HG02981 (cell line): ENCODE results near the gene CACNA1A.

Experiments used
- ATAC-seq: cut with Tn5 transposase; IDR thresholded peaks from one replicate; pipeline ENCODE4 v1.9.1; 2021; ENCODE audit warnings: mild to moderate bottlenecking, moderate library complexity; ENCODE audit not compliant: unreplicated experiment

The CACNA1A gene

DNA sequence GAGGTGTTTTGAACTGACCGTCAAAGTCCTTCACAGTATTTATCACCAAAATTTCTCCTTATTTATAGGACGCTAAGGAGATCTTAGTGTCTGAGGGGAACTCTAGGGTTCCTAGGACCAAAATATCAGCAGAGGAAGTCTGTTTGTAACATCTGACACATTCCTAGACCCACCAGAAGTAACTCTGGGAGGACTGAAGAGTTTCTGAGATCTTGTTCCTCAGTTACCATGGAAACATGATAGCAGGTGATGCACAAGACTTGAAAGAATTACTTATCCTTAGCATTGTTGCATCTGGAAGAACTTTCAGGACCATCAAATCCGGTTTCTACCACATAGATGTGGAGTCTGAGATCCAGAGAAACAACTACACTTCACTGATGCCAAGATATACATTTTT is 191.5 kb downstream of the CACNA1A start:
- ATAC-seq = no peak

- ATAC-seq = no peak
These were observed 192.4 kb downstream of the CACNA1A start for GRCh38 chr19:13313875-13314274.

DNA sequence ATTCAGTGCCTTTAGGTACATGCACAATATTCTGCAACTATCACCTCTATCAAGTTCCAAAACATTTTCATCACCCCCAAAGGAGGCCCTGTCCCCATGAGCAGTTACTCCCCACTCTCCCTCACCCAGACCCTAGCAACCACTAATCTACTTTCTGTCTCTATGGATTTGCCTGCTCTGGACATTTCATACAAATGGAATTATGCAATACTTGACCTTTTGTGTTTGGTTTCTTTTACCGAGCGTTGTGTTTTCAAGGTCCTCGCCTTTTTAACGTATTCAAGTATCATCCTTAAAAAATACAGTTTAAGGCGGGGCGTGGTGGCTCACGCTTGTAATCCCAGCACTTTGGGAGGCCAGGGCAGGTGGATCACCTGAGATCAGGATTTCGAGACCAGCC is 196.4 kb downstream of the CACNA1A start:
- ATAC-seq = no peak

DNA sequence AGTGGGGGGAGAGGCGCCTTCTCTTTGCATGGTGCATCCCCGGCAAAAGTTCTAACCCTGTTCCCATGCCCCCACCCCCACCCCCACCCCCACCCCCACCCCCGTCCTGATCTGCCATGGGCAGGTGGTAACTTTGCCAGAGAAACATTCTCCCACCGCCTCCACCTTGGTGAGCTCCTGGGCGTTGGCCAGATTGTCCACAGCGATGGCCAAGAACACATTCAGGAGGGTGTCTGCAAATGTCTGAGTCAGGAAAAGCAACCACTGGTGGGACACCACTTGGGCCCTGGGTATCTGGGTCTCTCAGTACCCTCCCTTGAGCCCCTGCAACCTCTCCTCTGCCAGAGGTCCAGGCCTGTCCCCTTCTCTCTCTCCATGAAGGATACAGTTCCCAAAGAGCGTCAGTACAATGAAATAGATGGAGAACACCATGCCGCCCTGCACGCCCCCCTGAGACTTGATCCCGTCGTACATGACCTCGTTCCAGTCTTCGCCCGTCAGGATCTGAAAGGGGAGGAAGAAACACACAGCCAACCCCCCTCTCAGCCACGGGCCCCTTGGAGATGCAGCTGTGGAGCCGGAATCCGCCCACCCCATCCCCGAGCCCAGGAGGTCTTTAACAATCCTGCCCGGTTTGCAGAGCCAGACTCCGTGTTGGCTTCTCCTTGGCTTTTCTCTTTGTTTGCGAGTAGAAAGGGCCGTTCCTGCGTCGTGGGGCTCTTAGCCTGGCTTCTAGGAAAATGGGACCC is 202.7 kb downstream of the CACNA1A start:
- ATAC-seq = no peak

GRCh38 chr19:13302526-13303270 is 203.6 kb downstream of the CACNA1A start:
- ATAC-seq = no peak

DNA sequence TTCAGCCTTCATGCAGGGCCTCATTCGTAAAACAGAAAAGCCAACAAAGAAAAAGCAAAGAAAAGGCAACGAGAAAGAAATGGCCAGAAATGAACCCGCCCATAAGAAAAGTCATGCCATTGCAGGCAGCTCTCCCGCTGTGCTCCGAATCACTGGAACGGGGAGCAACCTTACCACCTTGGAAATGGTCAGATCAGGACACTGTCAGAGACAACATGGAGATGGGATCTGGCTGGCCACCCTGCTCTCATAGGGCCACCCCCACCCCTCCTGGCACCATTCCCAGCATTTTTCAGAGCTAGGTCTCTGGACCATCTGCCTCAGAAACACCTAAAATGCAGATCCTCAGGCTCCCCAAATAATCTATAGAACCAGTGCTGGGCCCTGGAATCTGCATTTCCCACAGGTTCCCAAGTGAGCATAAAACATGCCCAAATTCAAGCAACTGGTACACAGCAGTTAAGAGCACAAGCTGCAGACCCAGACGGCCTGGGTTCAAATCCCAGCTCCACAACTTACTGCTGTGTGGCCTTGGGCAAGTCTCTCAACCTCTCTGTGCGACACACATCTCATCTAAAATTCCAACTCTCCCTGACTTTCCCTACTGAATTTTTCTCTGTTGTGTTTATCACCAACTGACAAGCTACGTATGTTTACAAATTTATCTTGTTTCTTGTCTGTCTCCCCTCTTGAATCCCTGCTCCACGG is 204.5 kb downstream of the CACNA1A start:
- no peak for ATAC-seq

DNA sequence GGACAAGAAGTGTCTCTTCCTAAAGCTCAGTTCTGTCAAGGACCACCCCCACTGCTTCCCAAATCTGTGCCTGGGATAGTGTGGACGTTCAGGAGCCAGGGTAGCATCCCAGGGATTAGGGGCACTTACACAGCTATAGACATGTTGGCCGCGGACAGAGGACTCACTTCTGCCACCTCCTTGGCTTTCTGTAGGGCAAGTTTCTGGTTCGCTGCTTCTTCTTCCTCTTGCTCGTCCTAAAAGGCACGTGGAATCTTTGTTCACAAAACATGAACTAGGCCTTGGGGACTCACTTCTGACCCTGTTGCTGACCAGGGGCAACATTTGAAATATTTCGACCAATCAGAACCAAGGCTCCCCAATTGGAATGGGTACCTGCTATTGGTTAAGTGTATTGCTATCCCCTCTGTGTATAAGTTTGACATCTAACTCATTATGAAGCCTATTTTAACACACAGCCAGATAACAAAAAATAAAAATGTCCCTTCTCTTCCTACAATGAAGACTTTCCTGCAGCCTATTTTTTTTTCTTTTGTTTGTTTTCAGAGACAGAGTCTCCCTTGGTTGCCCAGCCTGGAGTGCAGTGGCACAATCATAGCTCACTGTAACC is 205.8 kb downstream of the CACNA1A start:
- ATAC-seq = no peak

DNA sequence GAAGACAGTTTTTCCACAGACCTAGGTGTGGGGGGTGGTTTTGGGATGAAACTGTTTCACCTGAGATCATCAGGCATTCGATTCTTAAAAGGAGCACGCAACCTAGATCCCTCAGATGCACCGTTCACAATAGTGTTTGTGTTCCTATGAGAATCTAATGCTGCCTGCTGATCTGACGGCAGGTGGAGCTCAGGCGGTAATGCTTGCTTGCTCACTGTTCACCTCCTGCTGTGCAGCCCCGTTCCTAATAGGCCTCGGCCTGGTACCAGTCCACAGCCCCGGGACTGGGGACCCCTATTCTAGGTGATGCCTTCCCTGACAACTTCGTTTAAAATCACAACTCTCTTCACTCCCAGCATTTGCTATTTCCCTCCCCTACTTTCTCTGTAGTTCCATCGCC is 206.4 kb downstream of the CACNA1A start:
- ATAC-seq = no peak

DNA sequence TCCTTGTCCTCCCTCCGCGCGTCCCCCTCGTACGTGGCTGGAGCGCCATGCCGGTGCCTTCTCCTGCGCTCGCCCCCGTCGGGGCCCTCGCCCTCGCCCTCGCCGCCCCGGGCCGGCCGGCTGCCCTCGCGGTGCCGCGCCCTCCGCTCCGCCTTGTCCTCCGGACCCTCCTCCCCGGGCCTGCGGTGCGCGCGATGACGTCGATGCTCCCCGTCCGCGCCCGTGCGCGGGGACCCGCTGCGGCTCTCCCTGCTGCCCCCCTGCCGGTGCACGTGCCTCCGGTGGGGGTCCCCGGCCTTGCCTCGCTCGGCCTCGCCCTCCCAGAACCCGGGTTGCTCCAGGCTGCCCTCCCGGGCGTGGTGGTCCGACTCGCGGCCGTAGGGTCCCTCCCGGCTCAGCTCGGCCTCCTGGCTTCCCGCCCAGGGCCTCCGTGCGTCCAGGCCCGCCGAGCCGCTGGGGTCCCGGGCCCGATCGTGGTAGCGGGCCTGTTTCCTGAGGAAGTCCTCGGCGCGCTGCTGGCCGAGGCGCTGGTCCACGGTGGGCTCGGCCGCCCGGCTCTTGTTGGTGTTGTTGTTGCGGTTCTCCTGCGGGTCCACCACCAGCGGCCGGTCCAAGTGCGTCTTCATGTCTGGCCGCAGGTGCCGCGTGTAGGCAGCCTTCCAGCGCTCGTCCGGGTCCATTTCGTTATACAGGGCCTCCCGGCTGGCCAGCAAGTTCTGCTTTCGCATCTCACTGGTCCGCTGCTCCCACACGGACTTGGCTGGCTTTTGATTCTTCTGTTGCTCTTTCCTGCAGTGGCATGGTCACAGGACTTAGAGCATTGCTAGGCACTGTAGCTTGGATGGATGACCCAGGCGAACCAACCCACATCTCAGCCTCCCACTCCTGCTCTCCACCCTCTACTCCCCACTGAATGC is 207.5 kb downstream of the CACNA1A start:
- no peak for ATAC-seq

DNA sequence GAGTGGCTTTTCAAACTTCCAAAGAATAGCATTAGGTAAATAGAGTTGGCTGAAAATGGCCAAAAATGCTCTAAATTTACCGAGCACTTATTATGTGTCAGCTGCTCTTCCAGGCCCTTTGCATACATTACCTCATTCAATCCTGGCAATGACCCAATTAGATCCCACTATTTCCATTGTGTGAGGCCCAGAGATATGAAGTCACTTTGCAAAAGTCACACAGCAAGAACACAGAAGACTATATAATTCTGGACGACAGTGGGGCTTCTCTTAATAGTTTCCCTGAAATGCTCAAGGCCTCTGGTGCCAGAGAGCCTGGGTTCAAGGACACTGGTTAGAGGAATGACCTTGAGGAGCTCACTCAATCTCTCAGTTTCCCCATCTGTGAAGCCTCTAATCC is 209.3 kb downstream of the CACNA1A start:
- no peak for ATAC-seq

DNA sequence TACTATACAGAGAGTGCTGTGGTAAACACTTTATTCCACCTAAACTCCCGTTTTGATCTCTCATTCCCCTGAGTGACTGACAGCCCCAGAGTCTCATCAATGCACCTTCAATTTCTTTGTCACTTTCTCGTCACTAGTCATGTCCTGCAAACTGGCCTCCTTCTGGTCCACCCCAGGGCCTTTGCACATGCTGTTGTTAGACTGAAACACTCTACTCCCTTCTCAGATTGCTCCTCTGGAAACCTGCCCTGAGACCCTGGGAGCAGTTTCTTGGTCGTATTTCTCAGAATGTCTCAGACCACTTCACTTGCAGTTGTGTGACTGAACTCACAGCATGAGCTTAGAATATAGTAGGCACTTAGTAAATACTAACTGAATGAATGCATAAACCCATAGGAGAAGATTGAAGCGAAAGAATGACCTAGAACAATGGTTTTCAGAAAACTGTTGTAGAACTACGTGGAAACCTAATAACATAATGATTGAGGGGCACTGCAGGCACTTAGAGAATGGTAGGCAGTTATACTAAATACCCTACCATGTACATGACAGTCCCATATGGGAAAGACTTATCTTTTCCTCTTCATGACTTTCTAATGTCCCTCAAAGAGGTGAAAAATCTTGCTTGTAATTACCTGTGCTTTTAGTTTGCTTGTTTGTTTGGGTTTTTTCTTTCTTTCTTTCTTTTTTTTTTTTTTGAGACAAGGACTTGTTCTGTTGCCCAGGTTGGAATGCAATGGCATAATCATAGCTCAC is 211.3 kb downstream of the CACNA1A start:
- ATAC-seq = no peak

GRCh38 chr19:13291913-13292312 is 214.4 kb downstream of the CACNA1A start:
- ATAC-seq = no peak

- ATAC-seq = no peak
These were observed 215.5 kb downstream of the CACNA1A start for GRCh38 chr19:13290741-13291140.

DNA sequence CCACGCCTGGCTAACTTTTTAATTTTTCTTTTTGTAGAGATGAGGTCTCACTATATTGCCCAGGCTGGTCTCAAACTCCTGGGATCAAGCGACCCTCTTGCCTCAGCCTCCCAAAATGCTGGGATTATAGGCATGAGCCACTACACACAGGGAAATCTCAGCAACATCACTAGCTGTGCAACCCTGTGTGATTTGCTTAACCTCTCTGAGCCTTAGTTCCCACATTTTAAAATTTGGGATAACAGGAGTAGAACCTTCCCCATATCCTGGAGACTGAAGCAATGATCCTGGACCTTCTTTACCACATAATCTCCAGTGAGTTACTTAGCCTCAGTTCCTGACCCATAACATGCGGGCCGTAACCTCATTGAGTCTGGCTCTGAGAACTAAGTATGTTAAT is 217.0 kb downstream of the CACNA1A start:
- ATAC-seq = no peak

DNA sequence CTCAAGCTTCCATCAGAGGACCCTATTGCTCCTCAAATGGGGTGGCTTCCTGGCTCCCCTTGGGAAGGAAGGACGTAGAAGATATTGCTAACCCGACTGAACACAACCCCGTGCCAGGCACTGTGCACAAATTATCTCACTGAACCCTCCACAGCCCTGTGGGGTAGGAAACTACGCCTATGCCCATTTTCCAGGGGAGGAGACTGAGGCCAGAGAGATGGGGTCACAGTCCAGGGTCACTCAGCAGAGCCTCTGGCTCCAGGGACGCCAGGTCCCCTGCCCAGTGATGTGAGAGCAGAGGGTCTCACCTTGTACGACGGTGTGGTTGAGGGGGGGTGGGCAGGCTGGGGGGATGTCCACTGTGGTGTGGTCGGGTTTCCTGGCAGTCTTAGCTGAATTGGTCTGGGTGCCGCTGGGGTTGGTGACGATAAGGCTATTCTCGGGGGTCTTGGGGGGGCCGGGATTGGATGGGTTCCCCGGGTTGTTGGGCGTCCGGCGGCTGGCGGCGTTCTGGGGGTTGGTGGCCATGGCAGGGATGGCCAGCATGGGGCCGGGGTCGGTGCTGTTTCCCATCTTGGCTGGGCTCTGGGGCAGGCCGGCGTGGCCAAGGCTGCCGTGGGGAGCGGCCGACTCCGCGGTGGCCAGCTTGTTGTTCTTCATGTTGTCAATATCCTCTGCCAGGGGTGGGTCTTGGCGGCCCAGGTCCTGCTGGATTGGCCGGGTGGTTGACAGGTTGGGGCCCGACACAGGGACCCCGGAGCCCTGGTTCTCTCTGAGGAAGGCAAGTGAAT is 219.9 kb downstream of the CACNA1A start:
- no peak for ATAC-seq

DNA sequence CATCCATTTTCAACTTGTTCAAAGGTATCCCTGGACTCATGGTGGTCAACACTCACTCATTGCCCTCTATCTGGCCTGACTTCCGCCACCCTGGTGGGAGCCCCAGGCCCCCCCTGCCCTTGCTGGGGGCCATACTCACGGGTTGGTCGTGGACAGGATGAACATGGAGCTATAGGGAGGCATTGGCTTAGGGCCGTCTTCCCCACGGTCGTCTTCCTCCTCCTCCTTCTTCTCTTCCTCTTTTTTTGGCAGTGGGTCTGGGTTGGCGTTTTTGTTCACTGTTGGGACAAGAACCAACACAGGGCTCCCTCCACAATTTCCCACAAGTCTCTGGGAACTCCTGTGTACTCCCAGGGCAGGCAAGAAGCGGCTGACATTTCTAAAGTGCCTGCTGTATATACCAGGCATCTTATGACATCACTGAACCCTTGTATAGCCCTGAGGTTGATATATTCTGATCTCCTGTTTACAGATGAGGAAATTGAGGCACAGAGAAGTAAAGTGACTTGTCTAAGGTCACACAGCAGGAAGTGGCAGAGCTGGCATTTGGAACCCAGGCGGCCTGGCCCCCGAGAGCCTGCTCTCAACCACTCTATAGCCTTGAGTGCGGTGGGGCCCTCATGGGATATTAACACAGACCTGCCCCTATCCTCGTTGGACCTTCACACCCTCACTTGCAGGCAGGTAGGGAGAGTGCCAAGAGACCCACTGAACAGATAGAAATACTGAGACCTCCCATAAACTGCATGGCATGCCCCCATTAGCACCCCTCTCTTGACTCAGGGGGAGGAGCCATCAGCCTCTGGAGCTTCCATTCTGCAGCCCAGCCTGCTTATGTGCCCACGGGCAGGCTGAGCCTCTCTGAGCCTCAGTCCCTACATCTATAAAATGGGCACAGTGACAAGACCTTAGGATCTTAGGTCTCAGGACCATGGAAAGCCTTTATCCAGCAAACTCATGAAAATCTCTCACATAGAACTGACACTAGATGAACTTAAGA is 221.1 kb downstream of the CACNA1A start:
- no peak for ATAC-seq

DNA sequence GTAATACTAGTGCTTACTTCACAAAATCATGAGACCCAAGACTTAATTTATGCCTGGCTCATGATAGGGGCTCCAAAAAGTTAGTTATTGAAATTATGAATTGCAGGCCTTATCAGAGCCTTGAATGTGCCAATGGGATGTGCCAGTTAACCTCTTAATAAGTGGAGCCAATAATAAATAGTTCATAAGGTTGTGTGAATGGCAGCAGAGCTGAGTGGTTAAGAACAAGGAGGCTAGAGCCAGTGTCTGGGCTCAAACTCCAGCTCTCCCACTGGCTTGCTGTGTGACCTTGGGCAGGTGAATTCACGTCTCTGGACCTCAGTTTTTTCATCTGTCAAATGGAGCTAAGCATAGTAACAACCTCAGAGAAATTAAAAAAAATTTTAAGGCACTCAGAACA is 222.4 kb downstream of the CACNA1A start:
- no peak for ATAC-seq
